Liver (tissue), 9 donors: ENCODE results near the gene GALNTL6. TPM values are rescaled to one million over a fixed set of nuclear protein-coding genes. Genes with fewer than 3 reads are reported as not detected.
"Not testable (repeated sequence)": the region's sequence is repeated elsewhere in the genome, so short reads cannot be mapped to it uniquely, and the experiment has no call there.

ENCODE experiments used
- DNase-seq: peaks from one replicate; pipeline ENCODE4 v3.0.0-alpha.2; 2017; ENCODE audit warnings: low spot score
- H3K27ac ChIP-seq, 2 donors: one replicate each; pipeline ENCODE4 v1.7.0; 2013; ENCODE audit warnings: inconsistent platforms in 2 of 2, low read length in 2 of 2, control low read depth in 1 of 2, low read depth in 1 of 2, mild to moderate bottlenecking in 1 of 2
- H3K27me3 ChIP-seq, 4 donors: one replicate each; pipeline versions ENCODE4 v1.6.1 to v1.7.0; 2013; ENCODE audit warnings: low read length in 3 of 4, inconsistent platforms in 1 of 4, mild to moderate bottlenecking in 1 of 4, moderate library complexity in 1 of 4; ENCODE audit not compliant: control insufficient read depth in 4 of 4, insufficient read depth in 4 of 4
- H3K36me3 ChIP-seq, 4 donors: one replicate each; pipeline versions ENCODE4 v1.6.1 to v1.7.0; 2013; ENCODE audit warnings: low read length in 3 of 4, mild to moderate bottlenecking in 3 of 4, low read depth in 1 of 4, moderate library complexity in 1 of 4; ENCODE audit not compliant: control insufficient read depth in 4 of 4, insufficient read depth in 3 of 4
- H3K4me1 ChIP-seq, 4 donors: one replicate each; pipeline versions ENCODE4 v1.6.1 to v1.7.0; 2013; ENCODE audit warnings: low read length in 3 of 4, mild to moderate bottlenecking in 3 of 4, moderate library complexity in 1 of 4; ENCODE audit not compliant: control insufficient read depth in 4 of 4, insufficient read depth in 4 of 4
- H3K4me3 ChIP-seq, 3 donors: one replicate each; pipeline versions ENCODE4 v1.6.1 to v1.7.0; 2013; ENCODE audit warnings: low read length in 3 of 3, control low read depth in 1 of 3, low read depth in 1 of 3, mild to moderate bottlenecking in 1 of 3
- H3K9ac ChIP-seq, 2 donors: one replicate each; pipeline ENCODE4 v1.7.0; 2013; ENCODE audit warnings: low read length in 2 of 2, mild to moderate bottlenecking in 2 of 2, moderate library complexity in 2 of 2, control low read depth in 1 of 2, low read depth in 1 of 2
- H3K9me3 ChIP-seq, 4 donors: one replicate each; pipeline versions ENCODE4 v1.6.1 to v1.7.0; 2013; ENCODE audit warnings: low read length in 3 of 4; ENCODE audit not compliant: control insufficient read depth in 4 of 4
- EGR1 ChIP-seq, 2 donors: IDR thresholded peaks; 2 replicates each; pipeline ENCODE4 v1.6.1; 2016 to 2018; ENCODE audit warnings: antibody characterized with exemption in 2 of 2, low read depth in 2 of 2
- FOXA1 ChIP-seq: IDR thresholded peaks from 2 replicates; pipeline ENCODE4 v1.6.1; 2016; ENCODE audit warnings: antibody characterized with exemption
- FOXA2 ChIP-seq: IDR thresholded peaks from 2 replicates; pipeline ENCODE4 v1.6.1; 2016; ENCODE audit warnings: antibody characterized with exemption
- GABPA ChIP-seq, 2 donors: IDR thresholded peaks in 1 of 2; conservative IDR thresholded peaks in 1 of 2; 2 replicates each; pipeline ENCODE4 v1.6.1; 2016; ENCODE audit warnings: antibody characterized with exemption in 2 of 2, mild to moderate bottlenecking in 1 of 2, moderate library complexity in 1 of 2
- HNF4A ChIP-seq, 2 donors: conservative IDR thresholded peaks; 2 replicates each; pipeline ENCODE4 v1.6.1; 2016; ENCODE audit warnings: antibody characterized with exemption in 2 of 2, mild to moderate bottlenecking in 2 of 2
- HNF4G ChIP-seq: IDR thresholded peaks from 2 replicates; pipeline ENCODE4 v1.6.1; 2016; ENCODE audit warnings: antibody characterized with exemption
- NR2F2 ChIP-seq: IDR thresholded peaks from 2 replicates; pipeline ENCODE4 v1.6.1; 2016; ENCODE audit warnings: antibody characterized with exemption
- RAD21 ChIP-seq, 2 donors: IDR thresholded peaks; 2 replicates each; pipeline ENCODE4 v1.6.1; 2016; ENCODE audit warnings: antibody characterized with exemption in 2 of 2, mild to moderate bottlenecking in 2 of 2
- RXRA ChIP-seq, 2 donors: IDR thresholded peaks; 2 replicates each; pipeline ENCODE4 v1.6.1; 2017 to 2018; ENCODE audit warnings: antibody characterized with exemption in 2 of 2, mild to moderate bottlenecking in 1 of 2
- SP1 ChIP-seq: IDR thresholded peaks from 2 replicates; pipeline ENCODE4 v1.6.1; 2018; ENCODE audit warnings: antibody characterized with exemption, mild to moderate bottlenecking
- TAF1 ChIP-seq: conservative IDR thresholded peaks from 2 replicates; pipeline ENCODE4 v1.6.1; 2016; ENCODE audit warnings: antibody characterized with exemption, mild to moderate bottlenecking
- YY1 ChIP-seq: IDR thresholded peaks from 2 replicates; pipeline ENCODE4 v1.6.1; 2016; ENCODE audit warnings: antibody characterized with exemption, mild to moderate bottlenecking
- WGBS: extraction: QIAGEN DNeasy Blood & Tissue Kit; methylation state at CpG from one replicate; pipeline ENCODE4 v1.1.7; 2013; 5-methylcytosine and 5-hydroxymethylcytosine counted together
- polyA plus RNA-seq, 2 donors: library from polyadenylated mRNA; stranded (reverse) in 1 of 2; unstranded in 1 of 2; fragments of 200-250 nt in 1 of 2; fragments of >200 nt in 1 of 2; fragmentation: Nextera tagmentation in 1 of 2; extraction: Ambion mirVana in 1 of 2; gene quantifications; one replicate each; pipeline versions ENCODE4 v1.2.1 to v1.2.3, GENCODE V29; 2013 to 2015
- total RNA-seq, 2 donors: library from RNA; depleted of rRNA; stranded (reverse); fragments of >200 nt; gene quantifications; one replicate each; pipeline ENCODE4 v1.2.3, GENCODE V29; 2014
- TF ChIP-seq, protein P1 (sequence below): fragments of 150-350 bp; IDR thresholded peaks from 2 replicates; pipeline ENCODE4 v1.5.1; 2017; ENCODE audit warnings: improper control_type of control experiment, low read depth, low read length; ENCODE audit not compliant: missing input control
- TF ChIP-seq, protein P2 (sequence below): IDR thresholded peaks from 2 replicates; pipeline ENCODE4 v1.6.1; 2016; ENCODE audit warnings: antibody characterized with exemption
- TF ChIP-seq, protein P3 (sequence below): IDR thresholded peaks from 2 replicates; pipeline ENCODE4 v1.6.1; 2016; ENCODE audit warnings: antibody characterized with exemption
- donor health status: healthy.
- donor health status: healthy.
- donor health status: healthy.
- donor health status: healthy.
- donor health status: healthy.

The GALNTL6 gene
- total and polyA plus RNA-seq, 4 donors: 0.06 to 0.08 TPM; not detected in 2

DNA sequence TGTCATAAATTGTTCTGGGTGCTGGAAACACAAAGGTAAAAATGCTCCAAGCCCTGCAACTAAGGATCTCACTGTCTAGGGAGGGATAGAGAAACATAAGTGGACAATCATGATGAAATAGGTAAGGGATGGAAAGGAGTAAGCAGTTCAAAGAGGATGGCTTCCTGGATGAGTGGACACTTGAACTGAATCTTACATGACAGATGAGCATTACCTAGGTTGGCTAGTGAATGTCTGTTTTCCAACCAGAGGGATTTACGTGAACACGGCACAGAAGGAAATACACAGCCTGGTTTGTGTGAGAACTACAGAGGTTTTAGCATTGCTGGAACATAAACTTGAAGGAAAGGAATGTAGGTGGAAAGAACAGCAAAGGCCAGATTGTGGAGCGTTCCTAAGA, 1205.2 kb downstream of the GALNTL6 start:
- no peaks in the 10 kb centered on the region for H3K4me1 ChIP-seq
- DNase-seq: no peak
- WGBS: 87% methylated on average over 3 of the region's 3 CpGs
- TF ChIP-seq, protein P1, sequence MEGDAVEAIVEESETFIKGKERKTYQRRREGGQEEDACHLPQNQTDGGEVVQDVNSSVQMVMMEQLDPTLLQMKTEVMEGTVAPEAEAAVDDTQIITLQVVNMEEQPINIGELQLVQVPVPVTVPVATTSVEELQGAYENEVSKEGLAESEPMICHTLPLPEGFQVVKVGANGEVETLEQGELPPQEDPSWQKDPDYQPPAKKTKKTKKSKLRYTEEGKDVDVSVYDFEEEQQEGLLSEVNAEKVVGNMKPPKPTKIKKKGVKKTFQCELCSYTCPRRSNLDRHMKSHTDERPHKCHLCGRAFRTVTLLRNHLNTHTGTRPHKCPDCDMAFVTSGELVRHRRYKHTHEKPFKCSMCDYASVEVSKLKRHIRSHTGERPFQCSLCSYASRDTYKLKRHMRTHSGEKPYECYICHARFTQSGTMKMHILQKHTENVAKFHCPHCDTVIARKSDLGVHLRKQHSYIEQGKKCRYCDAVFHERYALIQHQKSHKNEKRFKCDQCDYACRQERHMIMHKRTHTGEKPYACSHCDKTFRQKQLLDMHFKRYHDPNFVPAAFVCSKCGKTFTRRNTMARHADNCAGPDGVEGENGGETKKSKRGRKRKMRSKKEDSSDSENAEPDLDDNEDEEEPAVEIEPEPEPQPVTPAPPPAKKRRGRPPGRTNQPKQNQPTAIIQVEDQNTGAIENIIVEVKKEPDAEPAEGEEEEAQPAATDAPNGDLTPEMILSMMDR: no peak
- no peak for TF ChIP-seq FOXA1
- TF ChIP-seq YY1: no peak
- H3K27me3 ChIP-seq: no peaks in the 10 kb centered on the region
- H3K36me3 ChIP-seq: no peaks in the 10 kb centered on the region
- no peaks in the 10 kb centered on the region for H3K9me3 ChIP-seq
- H3K9ac ChIP-seq: no peak overlapping the region
- no peak overlapping the region for H3K4me3 ChIP-seq
- H3K27ac ChIP-seq: no peak overlapping the region

DNA sequence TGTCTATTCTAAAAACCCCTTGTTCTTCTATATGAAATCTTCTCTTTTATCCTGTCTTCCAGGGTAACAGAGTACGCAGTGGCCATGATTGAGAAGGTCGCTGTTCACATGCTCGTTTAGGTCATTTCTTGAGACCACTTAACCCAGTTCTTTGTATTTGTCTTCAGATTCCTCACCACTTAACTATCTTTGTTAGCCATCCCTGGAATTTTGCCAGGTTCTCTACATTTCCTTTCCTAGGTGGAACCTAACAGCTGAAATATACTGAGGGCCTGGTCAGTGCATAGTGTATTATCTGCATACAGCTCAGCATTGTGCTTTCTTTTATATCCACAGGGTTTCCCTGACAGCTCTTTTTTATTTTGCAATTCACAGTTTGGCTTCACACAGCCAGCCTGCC, 1206.5 kb downstream of the GALNTL6 start:
- Histone ChIP-seq H3K4me3 (no peak overlapping the region), H3K27me3 (no peaks in the 10 kb centered on the region), H3K9ac (no peak overlapping the region), H3K4me1 (no peaks in the 10 kb centered on the region), H3K9me3 (no peaks in the 10 kb centered on the region), H3K36me3 (no peaks in the 10 kb centered on the region), H3K27ac (no peak overlapping the region)
- TF ChIP-seq TAF1: no peak
- TF ChIP-seq GABPA (IDR thresholded peaks at IDR 0.05 in 1 of 2, conservative IDR thresholded peaks at IDR 0.05 in 1 of 2): no peak
- TF ChIP-seq, protein P2, sequence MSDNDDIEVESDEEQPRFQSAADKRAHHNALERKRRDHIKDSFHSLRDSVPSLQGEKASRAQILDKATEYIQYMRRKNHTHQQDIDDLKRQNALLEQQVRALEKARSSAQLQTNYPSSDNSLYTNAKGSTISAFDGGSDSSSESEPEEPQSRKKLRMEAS: no peak
- no peak for TF ChIP-seq RXRA (IDR thresholded peaks at IDR 0.05)
- TF ChIP-seq NR2F2: no peak
- no peak for TF ChIP-seq EGR1 (IDR thresholded peaks at IDR 0.05; ENCODE audit: low read depth in 2 of 2)
- TF ChIP-seq, protein P3, sequence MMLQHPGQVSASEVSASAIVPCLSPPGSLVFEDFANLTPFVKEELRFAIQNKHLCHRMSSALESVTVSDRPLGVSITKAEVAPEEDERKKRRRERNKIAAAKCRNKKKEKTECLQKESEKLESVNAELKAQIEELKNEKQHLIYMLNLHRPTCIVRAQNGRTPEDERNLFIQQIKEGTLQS: no peak
- TF ChIP-seq HNF4G: no peak
- no peak for TF ChIP-seq FOXA1
- TF ChIP-seq YY1: no peak
- no peak for TF ChIP-seq FOXA2
- TF ChIP-seq RAD21 (IDR thresholded peaks at IDR 0.05): no peak
- no peak for TF ChIP-seq HNF4A (conservative IDR thresholded peaks at IDR 0.05)
- TF ChIP-seq SP1: no peak
- no peak for DNase-seq
- WGBS: 82% methylated on average over 3 of the region's 3 CpGs

DNA sequence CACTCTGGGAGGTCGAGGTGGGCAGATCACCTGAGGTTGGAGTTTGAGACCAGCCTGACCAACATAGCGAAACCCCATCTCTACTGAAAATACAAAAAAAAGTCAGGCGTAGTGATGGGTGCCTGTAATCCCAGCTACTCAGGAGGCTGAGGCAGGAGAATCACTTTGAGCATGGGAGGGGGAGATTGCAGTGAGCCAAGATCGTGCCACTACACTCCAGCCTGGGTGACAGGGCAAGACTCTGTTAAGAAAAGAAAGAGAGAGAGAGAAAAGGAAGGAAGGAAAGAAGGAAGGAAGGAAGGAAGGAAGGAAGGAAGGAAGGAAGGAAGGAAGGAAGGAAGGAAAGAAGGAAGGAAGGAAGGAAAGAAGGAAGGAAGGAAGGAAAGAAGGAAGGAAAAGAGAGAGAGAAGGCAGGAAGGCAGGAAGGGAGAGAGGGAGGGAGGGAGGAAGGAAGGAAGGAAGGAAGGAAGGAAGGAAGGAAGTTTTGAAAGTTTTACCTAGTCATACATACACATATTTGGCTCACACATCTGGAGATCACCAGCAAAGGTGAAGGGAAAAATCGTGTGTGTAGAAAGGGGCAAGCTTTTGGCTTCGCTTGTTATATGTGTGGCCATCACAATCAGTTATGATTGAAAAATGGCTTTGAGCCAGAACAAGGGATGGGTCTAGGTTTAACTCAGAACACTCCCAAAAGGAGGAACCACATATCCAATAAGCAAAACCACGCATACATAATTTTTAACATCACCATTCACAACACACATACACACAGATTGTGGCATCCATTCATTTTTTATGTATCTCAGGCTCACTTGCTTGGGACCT, 1208.8 kb downstream of the GALNTL6 start:
- not testable (repeated sequence) for H3K36me3 ChIP-seq, H3K4me3 ChIP-seq, DNase-seq, H3K9me3 ChIP-seq, H3K9ac ChIP-seq, H3K27me3 ChIP-seq, H3K27ac ChIP-seq, H3K4me1 ChIP-seq
- 86% methylated on average over 7 of the region's 7 CpGs for WGBS
